Measurements from ENCODE around the gene CDC42BPB.

The CDC42BPB gene

GRCh38 chr14:102918438-102918837 is 138.9 kb downstream of the CDC42BPB start:
- no peak for DNase-seq (ENCODE audit: low read depth)
- TF ChIP-seq, protein P1, sequence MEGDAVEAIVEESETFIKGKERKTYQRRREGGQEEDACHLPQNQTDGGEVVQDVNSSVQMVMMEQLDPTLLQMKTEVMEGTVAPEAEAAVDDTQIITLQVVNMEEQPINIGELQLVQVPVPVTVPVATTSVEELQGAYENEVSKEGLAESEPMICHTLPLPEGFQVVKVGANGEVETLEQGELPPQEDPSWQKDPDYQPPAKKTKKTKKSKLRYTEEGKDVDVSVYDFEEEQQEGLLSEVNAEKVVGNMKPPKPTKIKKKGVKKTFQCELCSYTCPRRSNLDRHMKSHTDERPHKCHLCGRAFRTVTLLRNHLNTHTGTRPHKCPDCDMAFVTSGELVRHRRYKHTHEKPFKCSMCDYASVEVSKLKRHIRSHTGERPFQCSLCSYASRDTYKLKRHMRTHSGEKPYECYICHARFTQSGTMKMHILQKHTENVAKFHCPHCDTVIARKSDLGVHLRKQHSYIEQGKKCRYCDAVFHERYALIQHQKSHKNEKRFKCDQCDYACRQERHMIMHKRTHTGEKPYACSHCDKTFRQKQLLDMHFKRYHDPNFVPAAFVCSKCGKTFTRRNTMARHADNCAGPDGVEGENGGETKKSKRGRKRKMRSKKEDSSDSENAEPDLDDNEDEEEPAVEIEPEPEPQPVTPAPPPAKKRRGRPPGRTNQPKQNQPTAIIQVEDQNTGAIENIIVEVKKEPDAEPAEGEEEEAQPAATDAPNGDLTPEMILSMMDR (IDR thresholded peaks at IDR 0.05; ENCODE audit: control insufficient read depth, extremely low read depth, insufficient read depth) = no peak
- H3K4me3 ChIP-seq (ENCODE audit: low read depth, low read length) = no peak overlapping the region

GRCh38 chr14:102917469-102918211 is 139.7 kb downstream of the CDC42BPB start:
- no peak for DNase-seq (ENCODE audit: low read depth)

DNA sequence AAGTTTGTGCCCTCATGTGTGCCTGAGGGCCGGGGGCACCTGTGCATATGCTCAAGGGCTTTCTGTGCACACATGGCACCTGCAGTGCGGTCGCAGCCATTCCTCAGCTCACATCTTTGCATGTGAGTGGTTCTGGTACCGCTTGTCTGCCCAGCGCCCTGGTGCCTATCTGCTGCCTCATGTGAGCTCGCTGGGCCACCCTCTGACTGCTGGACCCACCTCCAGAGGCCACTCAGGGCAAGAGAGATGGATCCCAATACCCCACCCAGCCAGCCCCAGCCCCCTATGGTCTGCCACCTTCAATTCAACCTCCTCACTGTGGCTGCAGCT is 140.3 kb downstream of the CDC42BPB start:
- no peak for DNase-seq (ENCODE audit: low read depth)
- TF ChIP-seq, protein P1 (IDR thresholded peaks at IDR 0.05; ENCODE audit: control insufficient read depth, extremely low read depth, insufficient read depth) = no peak
- no peak overlapping the region for H3K4me3 ChIP-seq (ENCODE audit: low read depth, low read length)

More at GRCh38 chr14:102917469-102918211, 139.7 kb downstream of the CDC42BPB start:
- H3K4me3 ChIP-seq (ENCODE audit: low read depth, low read length) = no peak overlapping the region
- TF ChIP-seq, protein P1 (IDR thresholded peaks at IDR 0.05; ENCODE audit: control insufficient read depth, extremely low read depth, insufficient read depth) = peak; percentile 51

DNA sequence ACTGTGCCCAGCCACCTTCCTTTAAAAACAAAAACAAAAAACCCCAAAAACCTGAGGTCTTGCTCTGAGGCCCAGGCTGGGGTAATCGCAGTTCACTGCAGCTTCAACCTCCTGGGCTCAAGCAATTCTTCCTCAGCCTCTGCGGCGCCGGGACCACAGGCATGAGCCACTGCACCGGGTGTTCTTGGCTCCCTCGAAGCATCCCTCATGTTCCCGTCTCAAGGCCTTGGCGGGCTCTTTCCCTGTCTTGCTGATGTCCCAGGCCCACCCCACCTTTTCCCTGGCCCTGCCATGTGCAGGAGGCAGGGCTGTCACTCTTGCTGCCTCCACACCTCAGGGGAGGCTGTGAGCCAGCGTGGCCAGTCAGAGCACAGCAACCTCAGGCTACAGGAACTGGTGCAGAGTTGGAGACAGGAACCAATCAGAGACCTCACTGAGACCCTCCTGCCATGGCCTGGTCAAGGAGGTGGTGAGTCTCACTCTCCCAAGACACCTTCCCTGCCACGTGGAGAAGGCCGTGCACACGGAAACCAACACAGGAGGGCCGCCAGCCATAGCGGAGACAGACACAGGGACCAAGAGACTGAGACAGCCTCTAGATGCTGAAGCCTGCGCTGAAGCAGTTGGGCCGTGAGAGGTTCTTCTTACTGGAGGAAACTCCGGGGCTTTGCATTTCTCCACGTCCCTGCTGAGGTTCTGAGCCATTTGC is 140.8 kb downstream of the CDC42BPB start:
- TF ChIP-seq, protein P1 (IDR thresholded peaks at IDR 0.05; ENCODE audit: control insufficient read depth, extremely low read depth, insufficient read depth) = no peak
- no peak overlapping the region for H3K4me3 ChIP-seq (ENCODE audit: low read depth, low read length)
- DNase-seq (ENCODE audit: low read depth) = no peak

DNA sequence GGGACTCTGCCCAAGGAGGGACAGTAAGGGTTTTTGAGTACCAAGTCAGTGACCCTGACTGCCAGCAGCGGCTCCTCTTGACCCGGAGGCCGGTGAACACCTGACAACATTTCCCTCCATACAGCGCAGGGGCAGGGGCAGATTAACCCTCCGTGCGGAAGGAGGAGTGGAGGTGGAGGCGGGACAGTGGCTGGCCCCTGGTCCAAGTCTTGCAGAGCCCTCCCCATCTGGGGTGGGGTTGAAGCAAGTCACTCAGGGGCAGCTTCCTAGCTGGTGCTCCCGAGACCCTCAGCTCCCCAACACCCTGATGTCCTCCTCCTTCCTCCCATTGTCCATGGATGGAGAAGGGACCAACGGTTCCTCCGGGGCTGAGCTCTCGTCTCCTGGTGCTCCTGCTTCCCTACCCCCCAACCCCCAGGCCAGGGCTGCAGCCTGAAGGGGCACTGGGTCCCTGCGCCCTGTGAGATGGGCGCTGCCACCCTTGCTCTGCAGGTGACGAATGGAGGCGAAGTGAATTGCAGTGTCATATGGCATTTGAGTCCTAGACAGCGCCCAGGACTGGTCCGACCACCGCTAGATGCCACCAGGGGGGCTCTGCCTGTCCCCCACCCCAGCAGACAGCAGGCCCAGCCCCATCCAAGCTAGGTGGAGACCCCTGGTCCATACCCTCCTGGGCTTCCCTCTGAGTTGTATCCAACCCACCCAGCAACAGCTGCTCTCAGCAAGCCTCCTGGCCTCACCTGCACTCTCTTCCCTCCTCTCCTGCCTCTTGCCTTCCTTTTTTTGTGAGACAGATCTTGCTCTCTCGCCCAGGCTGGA is 141.8 kb downstream of the CDC42BPB start:
- H3K4me3 ChIP-seq (ENCODE audit: low read depth, low read length) = no peak overlapping the region
- TF ChIP-seq, protein P1 (IDR thresholded peaks at IDR 0.05; ENCODE audit: control insufficient read depth, extremely low read depth, insufficient read depth) = no peak
- no peak for DNase-seq (ENCODE audit: low read depth)

GRCh38 chr14:102914474-102915291 is 142.7 kb downstream of the CDC42BPB start:
- DNase-seq (ENCODE audit: low read depth) = no peak
- TF ChIP-seq, protein P1 (IDR thresholded peaks at IDR 0.05; ENCODE audit: control insufficient read depth, extremely low read depth, insufficient read depth) = no peak
- no peak overlapping the region for H3K4me3 ChIP-seq (ENCODE audit: low read depth, low read length)

Data from LNCaP clone FGC (cell line).